HG03175 (cell line): ENCODE measurements around the gene EMILIN3.

Source experiments
- ATAC-seq: cut with Tn5 transposase; IDR thresholded peaks from one replicate; pipeline ENCODE4 v1.9.1; 2021; ENCODE audit warnings: mild to moderate bottlenecking, moderate library complexity; ENCODE audit not compliant: unreplicated experiment

EMILIN3 gene

GRCh38 chr20:41349943-41350342, 16.7 kb downstream of the EMILIN3 start:
- ATAC-seq = no peak

GRCh38 chr20:41349266-41349665, 17.4 kb downstream of the EMILIN3 start:
- ATAC-seq = no peak

GRCh38 chr20:41348430-41349172, 18.0 kb downstream of the EMILIN3 start:
- ATAC-seq = no peak

GRCh38 chr20:41347523-41348429, 18.8 kb downstream of the EMILIN3 start:
- ATAC-seq = no peak

- no peak for ATAC-seq
Observed at GRCh38 chr20:41345729-41346067, 20.9 kb downstream of the EMILIN3 start.

GRCh38 chr20:41344938-41345728, 21.5 kb downstream of the EMILIN3 start:
- ATAC-seq = no peak

GRCh38 chr20:41344477-41344876, 22.1 kb downstream of the EMILIN3 start:
- ATAC-seq = no peak

- no peak for ATAC-seq
Observed at GRCh38 chr20:41342474-41343464, 23.8 kb downstream of the EMILIN3 start.

GRCh38 chr20:41340327-41341055, 26.1 kb downstream of the EMILIN3 start, which contains the start of gene LPIN3:
LPIN3 (plus strand) TSS chr20:41340821; CDS start chr20:41345804, 4,983 bp downstream.
- ATAC-seq = peak; percentile 39

GRCh38 chr20:41339957-41340326, 26.7 kb downstream of the EMILIN3 start:
- ATAC-seq = peak; percentile 65

GRCh38 chr20:41336711-41337492, 29.7 kb downstream of the EMILIN3 start:
- ATAC-seq = no peak

- no peak for ATAC-seq
Observed at GRCh38 chr20:41335591-41335990, 31.0 kb downstream of the EMILIN3 start.

GRCh38 chr20:41334443-41335421, 31.9 kb downstream of the EMILIN3 start:
- no peak for ATAC-seq

GRCh38 chr20:41334036-41334435, 32.6 kb downstream of the EMILIN3 start:
- no peak for ATAC-seq

GRCh38 chr20:41331731-41332130, 34.9 kb downstream of the EMILIN3 start:
- no peak for ATAC-seq

- ATAC-seq = no peak
Observed at GRCh38 chr20:41330941-41331340, 35.7 kb downstream of the EMILIN3 start.

- ATAC-seq = no peak
Observed at GRCh38 chr20:41330343-41330720, 36.3 kb downstream of the EMILIN3 start.
